ENCODE data around the gene FASTKD1. TPM values are rescaled to one million over a fixed set of nuclear protein-coding genes. Genes with fewer than 3 reads are reported as not detected.
"Not testable (repeated sequence)": the region's sequence is repeated elsewhere in the genome, so short reads cannot be mapped to it uniquely, and the experiment has no call there.

The FASTKD1 gene
- total RNA-seq, 1 donor, result 17.6 TPM

- H3K4me3 ChIP-seq (ENCODE audit: low read depth, low read length), result no peak overlapping the region
- TF ChIP-seq, protein P1, sequence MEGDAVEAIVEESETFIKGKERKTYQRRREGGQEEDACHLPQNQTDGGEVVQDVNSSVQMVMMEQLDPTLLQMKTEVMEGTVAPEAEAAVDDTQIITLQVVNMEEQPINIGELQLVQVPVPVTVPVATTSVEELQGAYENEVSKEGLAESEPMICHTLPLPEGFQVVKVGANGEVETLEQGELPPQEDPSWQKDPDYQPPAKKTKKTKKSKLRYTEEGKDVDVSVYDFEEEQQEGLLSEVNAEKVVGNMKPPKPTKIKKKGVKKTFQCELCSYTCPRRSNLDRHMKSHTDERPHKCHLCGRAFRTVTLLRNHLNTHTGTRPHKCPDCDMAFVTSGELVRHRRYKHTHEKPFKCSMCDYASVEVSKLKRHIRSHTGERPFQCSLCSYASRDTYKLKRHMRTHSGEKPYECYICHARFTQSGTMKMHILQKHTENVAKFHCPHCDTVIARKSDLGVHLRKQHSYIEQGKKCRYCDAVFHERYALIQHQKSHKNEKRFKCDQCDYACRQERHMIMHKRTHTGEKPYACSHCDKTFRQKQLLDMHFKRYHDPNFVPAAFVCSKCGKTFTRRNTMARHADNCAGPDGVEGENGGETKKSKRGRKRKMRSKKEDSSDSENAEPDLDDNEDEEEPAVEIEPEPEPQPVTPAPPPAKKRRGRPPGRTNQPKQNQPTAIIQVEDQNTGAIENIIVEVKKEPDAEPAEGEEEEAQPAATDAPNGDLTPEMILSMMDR (IDR thresholded peaks at IDR 0.05; ENCODE audit: insufficient read depth, low read length), result no peak
- DNase-seq (ENCODE audit: low read depth), result no peak
These were observed 8.0 kb downstream of the FASTKD1 start for GRCh38 chr2:169565686-169566085.

DNA sequence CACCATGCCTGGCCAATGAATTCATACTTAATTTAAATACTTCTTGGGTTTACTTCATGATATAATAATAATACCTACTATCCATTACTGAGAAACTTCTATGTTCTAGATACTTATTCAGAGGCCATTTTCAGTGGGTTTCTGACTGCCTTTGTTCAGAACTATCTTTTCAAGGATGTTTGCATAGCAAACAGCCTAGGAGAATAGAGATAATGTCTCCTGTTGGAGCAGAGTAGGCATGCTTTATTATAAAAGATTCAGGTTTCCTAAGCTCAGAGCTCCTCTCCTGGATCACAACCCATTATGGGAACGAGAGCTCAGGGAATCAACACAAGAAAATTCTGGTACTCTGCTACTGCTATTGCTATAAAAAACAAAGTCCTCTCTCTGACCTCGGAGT lies 11.1 kb downstream of the FASTKD1 start:
- TF ChIP-seq, protein P1 (IDR thresholded peaks at IDR 0.05; ENCODE audit: insufficient read depth, low read length), result no peak
- no peak for DNase-seq (ENCODE audit: low read depth)
- H3K4me3 ChIP-seq (ENCODE audit: low read depth, low read length), result no peak overlapping the region

- DNase-seq (ENCODE audit: low read depth); H3K4me3 ChIP-seq (ENCODE audit: low read depth, low read length): not testable (repeated sequence)
These were observed 11.6 kb downstream of the FASTKD1 start for GRCh38 chr2:169562084-169562483.

- DNase-seq (ENCODE audit: low read depth), result no peak
- H3K4me3 ChIP-seq (ENCODE audit: low read depth, low read length), result no peak overlapping the region
- TF ChIP-seq, protein P1 (IDR thresholded peaks at IDR 0.05; ENCODE audit: insufficient read depth, low read length), result no peak
These were observed 12.3 kb downstream of the FASTKD1 start for GRCh38 chr2:169561364-169561763.

GRCh38 chr2:169546756-169547155 lies 26.9 kb downstream of the FASTKD1 start:
- TF ChIP-seq, protein P1 (IDR thresholded peaks at IDR 0.05; ENCODE audit: insufficient read depth, low read length), result no peak

GRCh38 chr2:169542433-169542832 lies 31.2 kb downstream of the FASTKD1 start:
- TF ChIP-seq, protein P1 (IDR thresholded peaks at IDR 0.05; ENCODE audit: insufficient read depth, low read length), result no peak
- H3K4me3 ChIP-seq (ENCODE audit: low read depth, low read length), result no peak overlapping the region
- no peak for DNase-seq (ENCODE audit: low read depth)

More at GRCh38 chr2:169546756-169547155, 26.9 kb downstream of the FASTKD1 start:
- H3K4me3 ChIP-seq (ENCODE audit: low read depth, low read length), result no peak overlapping the region
- no peak for DNase-seq (ENCODE audit: low read depth)

GRCh38 chr2:169540146-169540545 lies 33.5 kb downstream of the FASTKD1 start:
- H3K4me3 ChIP-seq (ENCODE audit: low read depth, low read length), result no peak overlapping the region
- TF ChIP-seq, protein P1 (IDR thresholded peaks at IDR 0.05; ENCODE audit: insufficient read depth, low read length), result no peak
- no peak for DNase-seq (ENCODE audit: low read depth)

DNA sequence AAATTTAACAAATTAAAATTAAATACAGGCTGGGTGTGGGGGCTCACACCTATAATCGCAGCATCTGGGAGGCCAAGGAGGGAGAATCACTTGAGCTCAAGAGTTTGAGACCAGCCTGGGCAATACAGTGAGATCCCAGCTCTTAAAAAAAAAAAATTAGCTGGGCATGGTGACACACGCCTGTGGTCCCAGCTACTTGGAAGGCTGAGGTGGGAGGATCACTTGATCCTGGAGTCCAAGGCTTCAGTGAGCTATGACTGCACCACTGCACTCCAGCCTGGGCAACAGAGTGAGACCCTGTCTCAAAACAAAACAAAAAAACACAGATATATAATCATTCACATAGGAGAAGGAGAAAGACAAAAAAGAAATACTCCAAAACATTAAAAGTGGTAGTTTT lies 34.2 kb downstream of the FASTKD1 start:
- not testable (repeated sequence) for DNase-seq (ENCODE audit: low read depth); H3K4me3 ChIP-seq (ENCODE audit: low read depth, low read length)
